NOMO-1 treated with DMSO at 0.1 percent for 48 hours (cell line): ENCODE results near the gene HMGXB4.

Experiments
- DNase-seq: peaks from one replicate; lab custom pipeline; 2025; ENCODE audit not compliant: unreplicated experiment; lab: John Stamatoyannopoulos, UW

The HMGXB4 gene

GRCh38 chr22:35310556-35311550 is 53.6 kb downstream of the HMGXB4 start:
- no peak for DNase-seq

- DNase-seq = no peak
Measured at GRCh38 chr22:35311551-35311999, 54.3 kb downstream of the HMGXB4 start.

GRCh38 chr22:35312198-35313059 is 55.1 kb downstream of the HMGXB4 start:
- DNase-seq = no peak

GRCh38 chr22:35313311-35314121 is 56.2 kb downstream of the HMGXB4 start:
- DNase-seq = peak; percentile 12

- DNase-seq = no peak
Measured at GRCh38 chr22:35314161-35314942, 57.1 kb downstream of the HMGXB4 start.

- no peak for DNase-seq
Measured at GRCh38 chr22:35315141-35315854, 58.0 kb downstream of the HMGXB4 start.

GRCh38 chr22:35315855-35316745 is 58.8 kb downstream of the HMGXB4 start:
- DNase-seq = no peak

- no peak for DNase-seq
Measured at GRCh38 chr22:35316751-35317150, 59.5 kb downstream of the HMGXB4 start.

- no peak for DNase-seq
Measured at GRCh38 chr22:35317680-35318290, 60.5 kb downstream of the HMGXB4 start.

GRCh38 chr22:35318346-35319215 is 61.3 kb downstream of the HMGXB4 start:
- DNase-seq = no peak

GRCh38 chr22:35319244-35319985 is 62.1 kb downstream of the HMGXB4 start:
- DNase-seq = no peak

- no peak for DNase-seq
Measured at GRCh38 chr22:35322126-35322525, 64.8 kb downstream of the HMGXB4 start.

- DNase-seq = no peak
Measured at GRCh38 chr22:35322893-35323292, 65.6 kb downstream of the HMGXB4 start.

- no peak for DNase-seq
Measured at GRCh38 chr22:35323305-35323704, 66.0 kb downstream of the HMGXB4 start.

- no peak for DNase-seq
Measured at GRCh38 chr22:35324067-35324466, 66.8 kb downstream of the HMGXB4 start.

- DNase-seq = no peak
Measured at GRCh38 chr22:35324762-35325161, 67.5 kb downstream of the HMGXB4 start.
